Neutrophil (primary cell): Measurements from ENCODE around the gene C1orf141.
"Not testable (repeated sequence)": the region's sequence is repeated elsewhere in the genome, so short reads cannot be mapped to it uniquely, and the experiment has no call there.

ENCODE experiments used
- H3K27ac ChIP-seq: fragments of 200-600 bp; sonication (generic); 2 replicates; pipeline ENCODE4 v1.5.1; 2016; ENCODE audit warnings: mild to moderate bottlenecking, moderate library complexity
- H3K27me3 ChIP-seq: fragments of 200-600 bp; sonication (generic); 2 replicates; pipeline ENCODE4 v1.6.0; 2016; ENCODE audit warnings: mild to moderate bottlenecking
- H3K36me3 ChIP-seq: fragments of 200-600 bp; sonication (generic); 2 replicates; pipeline ENCODE4 v1.5.1; 2017
- H3K4me1 ChIP-seq, 2 experiments: fragments of 200-600 bp in 1 of 2; sonication (generic) in 1 of 2; 1 replicate in 1 of 2; 2 replicates in 1 of 2; pipeline versions ENCODE4 v1.5.1 to v1.6.1; 2013 to 2016; ENCODE audit warnings: low read depth in 1 of 2, low read length in 1 of 2, mild to moderate bottlenecking in 1 of 2, moderate library complexity in 1 of 2; ENCODE audit not compliant: control insufficient read depth in 1 of 2, insufficient read depth in 1 of 2
- H3K4me3 ChIP-seq, 2 experiments: fragments of 200-600 bp in 1 of 2; sonication (generic) in 1 of 2; 1 replicate in 1 of 2; 2 replicates in 1 of 2; pipeline ENCODE4 v1.5.1; 2013 to 2016; ENCODE audit warnings: low read depth in 1 of 2, low read length in 1 of 2, mild to moderate bottlenecking in 1 of 2, moderate library complexity in 1 of 2
- H3K9me3 ChIP-seq: fragments of 200-600 bp; sonication (generic); 2 replicates; pipeline ENCODE4 v1.5.1; 2016
- TF ChIP-seq, protein P1 (sequence below): fragments of 200-600 bp; sonication (generic); IDR thresholded peaks from 2 replicates; pipeline ENCODE4 v1.5.1; 2016; ENCODE audit warnings: antibody characterized with exemption

C1orf141 gene

GRCh38 chr1:67149179-67149770 is 14.5 kb upstream of the C1orf141 start:
- H3K4me3 ChIP-seq, result no peak overlapping the region
- peaks cover 0 to 7% of the 10 kb centered on the region in 2 experiments for H3K4me1 ChIP-seq
- TF ChIP-seq, protein P1, sequence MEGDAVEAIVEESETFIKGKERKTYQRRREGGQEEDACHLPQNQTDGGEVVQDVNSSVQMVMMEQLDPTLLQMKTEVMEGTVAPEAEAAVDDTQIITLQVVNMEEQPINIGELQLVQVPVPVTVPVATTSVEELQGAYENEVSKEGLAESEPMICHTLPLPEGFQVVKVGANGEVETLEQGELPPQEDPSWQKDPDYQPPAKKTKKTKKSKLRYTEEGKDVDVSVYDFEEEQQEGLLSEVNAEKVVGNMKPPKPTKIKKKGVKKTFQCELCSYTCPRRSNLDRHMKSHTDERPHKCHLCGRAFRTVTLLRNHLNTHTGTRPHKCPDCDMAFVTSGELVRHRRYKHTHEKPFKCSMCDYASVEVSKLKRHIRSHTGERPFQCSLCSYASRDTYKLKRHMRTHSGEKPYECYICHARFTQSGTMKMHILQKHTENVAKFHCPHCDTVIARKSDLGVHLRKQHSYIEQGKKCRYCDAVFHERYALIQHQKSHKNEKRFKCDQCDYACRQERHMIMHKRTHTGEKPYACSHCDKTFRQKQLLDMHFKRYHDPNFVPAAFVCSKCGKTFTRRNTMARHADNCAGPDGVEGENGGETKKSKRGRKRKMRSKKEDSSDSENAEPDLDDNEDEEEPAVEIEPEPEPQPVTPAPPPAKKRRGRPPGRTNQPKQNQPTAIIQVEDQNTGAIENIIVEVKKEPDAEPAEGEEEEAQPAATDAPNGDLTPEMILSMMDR, result no peak
- peaks cover 20% of the 10 kb centered on the region for H3K27me3 ChIP-seq
- H3K27ac ChIP-seq, result no peak overlapping the region
- H3K36me3 ChIP-seq, result no peaks in the 10 kb centered on the region
- no peaks in the 10 kb centered on the region for H3K9me3 ChIP-seq

GRCh38 chr1:67148516-67149178 is 13.9 kb upstream of the C1orf141 start:
- no peak overlapping the region for H3K27ac ChIP-seq
- TF ChIP-seq, protein P1, result no peak
- H3K4me3 ChIP-seq, result no peak overlapping the region
- H3K36me3 ChIP-seq, result no peaks in the 10 kb centered on the region
- H3K9me3 ChIP-seq, result no peaks in the 10 kb centered on the region
- peaks cover 0 to 7% of the 10 kb centered on the region in 2 experiments for H3K4me1 ChIP-seq
- H3K27me3 ChIP-seq, result peaks cover 20% of the 10 kb centered on the region

- not testable (repeated sequence) for H3K4me1 ChIP-seq, H3K4me3 ChIP-seq, H3K9me3 ChIP-seq, H3K36me3 ChIP-seq, H3K27ac ChIP-seq
- peaks cover 20% of the 10 kb centered on the region for H3K27me3 ChIP-seq
These were observed 13.2 kb upstream of the C1orf141 start for GRCh38 chr1:67147973-67148372.

DNA sequence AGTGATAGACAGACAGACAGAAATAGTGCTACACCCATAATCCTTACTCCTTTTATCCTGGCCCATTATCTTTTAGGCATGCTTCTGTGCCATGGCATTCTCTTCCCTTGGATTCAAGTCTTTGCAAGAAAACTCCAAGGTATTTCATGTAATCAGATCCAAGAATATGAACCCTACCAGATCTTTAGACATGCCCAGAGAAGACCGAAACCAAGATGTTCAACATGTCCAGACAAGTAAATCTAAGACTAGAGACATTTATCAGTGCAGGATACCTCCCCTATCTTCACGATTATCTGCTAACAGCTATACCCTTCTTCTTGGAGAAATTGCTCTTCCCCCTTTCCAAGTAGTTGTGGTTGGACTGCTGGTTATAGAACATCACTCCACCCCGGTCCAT is 11.8 kb upstream of the C1orf141 start:
- TF ChIP-seq, protein P1, result no peak
- Histone ChIP-seq H3K4me1 (peaks cover 0 to 7% of the 10 kb centered on the region in 2 experiments), H3K27me3 (peaks cover 13% of the 10 kb centered on the region), H3K9me3 (no peaks in the 10 kb centered on the region), H3K27ac (no peak overlapping the region), H3K36me3 (no peaks in the 10 kb centered on the region), H3K4me3 (no peak overlapping the region)

- Histone ChIP-seq H3K4me3 (no peak overlapping the region), H3K4me1 (peaks cover 0 to 7% of the 10 kb centered on the region in 2 experiments), H3K27me3 (peaks cover 13% of the 10 kb centered on the region), H3K9me3 (no peaks in the 10 kb centered on the region), H3K36me3 (no peaks in the 10 kb centered on the region), H3K27ac (no peak overlapping the region)
- TF ChIP-seq, protein P1, result no peak
These were observed 11.3 kb upstream of the C1orf141 start for GRCh38 chr1:67146101-67146500.

DNA sequence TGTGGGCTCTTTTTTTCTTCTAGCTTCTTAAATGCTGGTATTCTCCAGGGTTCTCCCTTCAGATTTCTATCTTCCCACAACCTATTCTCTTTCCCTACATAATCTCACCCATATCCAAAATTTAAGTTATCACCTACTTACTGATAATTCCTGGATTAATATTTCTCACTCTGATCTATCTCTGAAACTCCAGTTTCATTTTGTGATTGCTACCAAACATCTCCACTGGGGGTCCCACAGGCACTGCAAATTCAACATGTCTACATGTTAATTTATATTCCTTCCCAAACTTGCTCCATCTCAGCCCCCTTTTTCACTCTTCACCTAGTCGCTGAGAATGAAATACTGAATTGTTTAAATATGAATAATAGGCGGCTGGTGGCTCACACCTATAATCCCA is 9.9 kb upstream of the C1orf141 start:
- H3K4me3 ChIP-seq, result no peak overlapping the region

More for the DNA sequence above, 9.9 kb upstream of the C1orf141 start:
- H3K9me3 ChIP-seq, result no peaks in the 10 kb centered on the region
- no peaks in the 10 kb centered on the region for H3K36me3 ChIP-seq
- H3K27me3 ChIP-seq, result peaks cover 7% of the 10 kb centered on the region
- H3K4me1 ChIP-seq, result peaks cover 0 to 7% of the 10 kb centered on the region in 2 experiments
- TF ChIP-seq, protein P1, result no peak
- H3K27ac ChIP-seq, result no peak overlapping the region
